RWPE2 (cell line): ENCODE data around the gene SLC12A8.
A peak's percentile ranks its signal among the peaks of the same experiment; 100 is the strongest.

Experiments used
- ATAC-seq: fragments of 200-7000 bp; cut with Tn5 transposase; 3 replicates; pipeline ENCODE4 v1.9.1; 2021; ENCODE audit warnings: low read depth
- DNase-seq: peaks from one replicate; pipeline ENCODE4 v3.0.0-alpha.2; 2020; ENCODE audit warnings: low spot score
- H3K27ac ChIP-seq: fragments of 450-650 bp; 2 replicates; pipeline ENCODE4 v1.5.1; 2017; ENCODE audit warnings: mild to moderate bottlenecking; ENCODE audit not compliant: poor library complexity, severe bottlenecking
- H3K27me3 ChIP-seq: fragments of 250-450 bp; sonication (Bioruptor Pico); 2 replicates; pipeline ENCODE4 v1.5.1; 2021; ENCODE audit warnings: mild to moderate bottlenecking, moderate library complexity; ENCODE audit not compliant: insufficient read depth, poor library complexity, severe bottlenecking
- H3K36me3 ChIP-seq: fragments of 250-450 bp; sonication (Bioruptor Pico); 2 replicates; pipeline ENCODE4 v1.5.1; 2020; ENCODE audit warnings: low read depth, mild to moderate bottlenecking, moderate library complexity
- H3K4me1 ChIP-seq: fragments of 250-450 bp; sonication (Bioruptor Pico); 2 replicates; pipeline ENCODE4 v1.5.1; 2021; ENCODE audit warnings: mild to moderate bottlenecking, moderate library complexity; ENCODE audit not compliant: insufficient read depth, poor library complexity, severe bottlenecking
- H3K4me3 ChIP-seq: fragments of 250-450 bp; sonication (Bioruptor Pico); 2 replicates; pipeline ENCODE4 v1.5.1; 2021; ENCODE audit warnings: mild to moderate bottlenecking, moderate library complexity; ENCODE audit not compliant: severe bottlenecking
- H3K9me3 ChIP-seq: fragments of 250-450 bp; sonication (Bioruptor Pico); 2 replicates; pipeline ENCODE4 v1.5.1; 2021; ENCODE audit warnings: mild to moderate bottlenecking, moderate library complexity; ENCODE audit not compliant: severe bottlenecking
- TF ChIP-seq, protein P1 (sequence below): fragments of 450-650 bp; IDR thresholded peaks from one replicate; pipeline ENCODE4 v1.5.1; 2017; ENCODE audit warnings: mild to moderate bottlenecking, moderate library complexity; ENCODE audit not compliant: poor library complexity, severe bottlenecking

The SLC12A8 gene

DNA sequence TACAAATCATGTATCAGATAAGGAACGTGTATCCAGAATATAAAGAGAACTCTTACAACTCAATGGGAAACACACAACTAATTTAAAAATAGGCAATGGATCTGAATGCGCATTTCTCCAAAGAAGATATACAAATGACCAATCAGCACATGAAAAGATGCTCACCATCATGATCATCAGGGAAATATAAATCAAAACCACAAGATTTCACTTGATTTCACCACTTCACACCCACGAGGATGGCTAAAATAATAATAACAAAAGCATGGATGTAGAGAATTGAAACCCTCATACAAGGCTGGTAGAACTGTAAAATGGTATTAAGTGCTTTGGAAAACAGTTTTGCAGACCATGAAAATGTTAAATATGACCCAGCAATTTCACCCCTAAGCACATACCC lies 26.7 kb upstream of the SLC12A8 start:
- H3K4me3 ChIP-seq, result no peak overlapping the region
- TF ChIP-seq, protein P1, sequence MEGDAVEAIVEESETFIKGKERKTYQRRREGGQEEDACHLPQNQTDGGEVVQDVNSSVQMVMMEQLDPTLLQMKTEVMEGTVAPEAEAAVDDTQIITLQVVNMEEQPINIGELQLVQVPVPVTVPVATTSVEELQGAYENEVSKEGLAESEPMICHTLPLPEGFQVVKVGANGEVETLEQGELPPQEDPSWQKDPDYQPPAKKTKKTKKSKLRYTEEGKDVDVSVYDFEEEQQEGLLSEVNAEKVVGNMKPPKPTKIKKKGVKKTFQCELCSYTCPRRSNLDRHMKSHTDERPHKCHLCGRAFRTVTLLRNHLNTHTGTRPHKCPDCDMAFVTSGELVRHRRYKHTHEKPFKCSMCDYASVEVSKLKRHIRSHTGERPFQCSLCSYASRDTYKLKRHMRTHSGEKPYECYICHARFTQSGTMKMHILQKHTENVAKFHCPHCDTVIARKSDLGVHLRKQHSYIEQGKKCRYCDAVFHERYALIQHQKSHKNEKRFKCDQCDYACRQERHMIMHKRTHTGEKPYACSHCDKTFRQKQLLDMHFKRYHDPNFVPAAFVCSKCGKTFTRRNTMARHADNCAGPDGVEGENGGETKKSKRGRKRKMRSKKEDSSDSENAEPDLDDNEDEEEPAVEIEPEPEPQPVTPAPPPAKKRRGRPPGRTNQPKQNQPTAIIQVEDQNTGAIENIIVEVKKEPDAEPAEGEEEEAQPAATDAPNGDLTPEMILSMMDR, result no peak
- DNase-seq, result no peak
- ATAC-seq, result no peak
- H3K9me3 ChIP-seq, result no peaks in the 10 kb centered on the region
- H3K27me3 ChIP-seq, result no peaks in the 10 kb centered on the region
- H3K4me1 ChIP-seq, result no peaks in the 10 kb centered on the region
- no peak overlapping the region for H3K27ac ChIP-seq
- H3K36me3 ChIP-seq, result peaks cover 18% of the 10 kb centered on the region

DNA sequence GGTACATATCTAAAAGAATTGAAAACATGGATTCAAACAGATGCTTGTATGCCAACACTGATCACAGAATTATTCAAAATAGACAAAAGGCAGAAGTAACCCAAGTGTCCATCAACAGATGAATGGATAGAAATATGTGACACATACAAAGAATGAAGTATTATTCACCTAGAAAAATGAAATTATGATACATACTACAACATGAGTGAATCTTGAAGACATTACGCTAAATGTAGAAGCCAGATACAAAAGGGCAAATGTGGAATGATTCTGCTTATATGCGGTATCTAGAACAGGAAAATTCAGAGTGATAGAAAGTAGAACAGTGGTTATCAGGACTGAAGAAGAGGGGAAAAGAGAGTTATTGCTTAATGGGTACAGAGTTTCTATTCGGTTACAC lies 26.2 kb upstream of the SLC12A8 start:
- Histone ChIP-seq H3K4me3 (no peak overlapping the region), H3K36me3 (peaks cover 18% of the 10 kb centered on the region), H3K27ac (no peak overlapping the region), H3K27me3 (no peaks in the 10 kb centered on the region), H3K9me3 (no peaks in the 10 kb centered on the region), H3K4me1 (no peaks in the 10 kb centered on the region)
- TF ChIP-seq, protein P1, result no peak
- ATAC-seq (no peak), DNase-seq (no peak)

DNA sequence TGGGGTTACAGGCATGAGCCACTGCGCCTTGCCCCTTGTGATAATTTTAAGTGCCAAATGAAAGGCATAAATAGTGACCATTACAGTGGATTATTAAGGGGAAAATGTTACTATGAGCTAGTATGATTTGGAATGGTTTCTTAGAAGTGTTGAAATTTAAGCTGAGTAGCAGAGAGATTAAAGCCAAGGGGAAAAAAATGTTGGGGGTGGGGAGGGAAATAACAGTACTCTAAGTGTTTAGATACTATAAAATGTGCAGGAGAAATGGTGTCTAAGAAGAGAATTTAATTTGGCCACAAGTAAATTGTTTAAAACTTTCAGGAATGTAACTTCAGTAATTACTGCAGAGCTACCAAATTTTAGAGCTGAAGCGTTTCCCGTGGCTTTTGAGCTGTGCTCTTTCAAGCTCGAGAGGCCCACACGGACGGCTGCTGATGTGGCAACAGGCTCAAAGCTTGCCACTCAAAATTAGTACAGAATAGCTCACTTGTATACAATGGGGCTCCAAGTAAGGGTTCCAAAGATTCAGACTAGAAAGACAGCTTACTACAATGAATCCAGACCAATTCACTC lies 23.9 kb upstream of the SLC12A8 start:
- Histone ChIP-seq H3K4me1 (peaks cover 10% of the 10 kb centered on the region), H3K27me3 (no peaks in the 10 kb centered on the region), H3K27ac (no peak overlapping the region), H3K9me3 (no peaks in the 10 kb centered on the region), H3K36me3 (peaks cover 18% of the 10 kb centered on the region), H3K4me3 (no peak overlapping the region)
- DNase-seq (no peak), ATAC-seq (no peak)
- TF ChIP-seq, protein P1, result no peak

DNA sequence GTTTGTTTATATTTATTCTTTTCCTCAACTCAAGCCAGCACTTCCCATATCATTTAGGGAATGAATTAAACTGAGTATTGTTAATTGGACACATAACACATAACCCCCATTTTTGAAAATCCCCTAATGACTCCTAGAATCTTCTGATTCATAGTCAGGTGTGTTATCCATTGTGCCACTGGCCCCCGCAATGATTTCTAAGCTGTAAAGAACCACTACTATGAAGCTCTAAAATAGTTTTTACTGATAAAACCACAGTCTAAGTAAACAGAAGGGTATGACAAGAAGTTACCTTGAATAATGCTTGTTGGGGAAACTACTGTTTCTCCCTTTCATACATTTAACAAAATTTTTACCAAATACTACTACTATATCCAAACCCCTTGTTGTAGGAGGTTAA lies 22.3 kb upstream of the SLC12A8 start:
- TF ChIP-seq, protein P1, result no peak
- Histone ChIP-seq H3K36me3 (peaks cover 24% of the 10 kb centered on the region), H3K27ac (no peak overlapping the region), H3K4me1 (peaks cover 11% of the 10 kb centered on the region), H3K27me3 (no peaks in the 10 kb centered on the region), H3K4me3 (no peak overlapping the region), H3K9me3 (no peaks in the 10 kb centered on the region)
- no peak for DNase-seq
- no peak for ATAC-seq

DNA sequence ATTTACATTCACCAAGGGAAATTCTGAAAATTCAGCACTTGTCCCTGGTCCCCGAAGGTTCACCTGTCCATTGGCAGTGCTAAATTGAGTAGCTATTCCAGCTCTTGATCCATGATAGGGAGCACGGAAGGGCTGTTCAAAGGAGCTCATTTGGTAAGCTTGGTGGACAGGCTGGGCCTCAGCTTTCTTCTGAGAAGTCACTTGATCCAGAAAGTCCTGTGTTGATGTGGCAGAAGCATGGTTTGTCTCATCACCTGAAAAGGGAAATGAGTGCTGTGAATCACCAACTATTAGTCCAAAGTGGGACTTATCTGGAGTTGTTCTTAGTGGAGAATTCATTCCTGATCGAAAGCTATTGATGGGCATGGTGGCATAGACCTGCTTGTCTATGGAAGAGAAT lies 19.9 kb upstream of the SLC12A8 start:
- peak overlapping the region; percentile 8 for H3K27ac ChIP-seq
- no peak for ATAC-seq

More for the DNA sequence above, 19.9 kb upstream of the SLC12A8 start:
- Histone ChIP-seq H3K27me3 (no peaks in the 10 kb centered on the region), H3K36me3 (peaks cover 21% of the 10 kb centered on the region), H3K4me1 (peaks cover 11% of the 10 kb centered on the region), H3K9me3 (no peaks in the 10 kb centered on the region), H3K4me3 (no peak overlapping the region)
- DNase-seq, result no peak
- TF ChIP-seq, protein P1, result no peak
